Left kidney (tissue), 2 donors: ENCODE results near the gene BCAR3. TPM values are rescaled to one million over a fixed set of nuclear protein-coding genes. Genes with fewer than 3 reads are reported as not detected.
"Not testable (repeated sequence)": the region's sequence is repeated elsewhere in the genome, so short reads cannot be mapped to it uniquely, and the experiment has no call there.

Experiments used
- DNase-seq: peaks from one replicate; pipeline ENCODE4 v3.0.0-alpha.2; 2013
- polyA plus RNA-seq: library from polyadenylated mRNA; unstranded; fragments of 120-200 nt; gene quantifications from one replicate; pipeline ENCODE4 v1.2.1, GENCODE V29; 2013; ENCODE audit not compliant: insufficient read length

Gene BCAR3
- polyA plus RNA-seq, 1 donor = 26.6 TPM

DNA sequence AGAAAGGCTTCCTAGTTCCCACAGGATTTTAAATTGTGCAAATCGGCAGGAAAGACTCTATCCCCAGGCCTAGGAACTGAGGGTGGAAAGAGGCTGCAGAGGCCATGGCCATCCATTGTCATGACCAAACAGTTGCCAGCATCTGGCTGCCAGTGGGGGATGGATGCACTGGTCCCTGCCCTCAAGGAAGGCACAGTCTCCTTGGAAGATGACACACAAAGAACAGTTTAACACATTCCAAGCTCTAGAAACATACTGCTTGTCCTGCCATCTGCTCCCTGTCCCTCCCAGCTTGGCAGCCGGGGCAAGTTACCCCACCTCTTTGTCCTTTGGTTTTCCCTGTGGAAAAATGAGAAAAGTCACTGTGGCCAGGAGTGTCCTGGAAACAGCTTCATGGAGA, 83.2 kb downstream of the BCAR3 start:
- DNase-seq = no peak

DNA sequence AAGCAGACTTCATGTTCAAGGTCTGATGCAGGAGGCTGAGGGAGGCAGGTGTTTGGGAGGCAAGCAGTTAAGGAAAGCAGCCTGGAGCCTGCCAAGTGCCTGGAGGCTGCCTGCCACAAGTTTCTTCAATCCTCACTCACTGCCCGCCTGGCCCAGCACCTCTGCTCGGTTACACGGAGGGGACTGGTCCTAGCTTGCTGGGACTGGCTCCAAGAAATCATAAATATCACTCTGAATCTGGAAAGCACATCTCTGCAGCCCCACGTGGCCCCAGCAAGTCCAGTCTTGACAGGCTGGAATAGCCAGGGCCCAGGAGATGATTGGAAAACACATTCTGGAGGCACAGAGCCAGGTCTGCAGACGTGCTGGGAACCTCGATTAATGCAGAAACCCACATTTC, 83.9 kb downstream of the BCAR3 start:
- DNase-seq = no peak

DNA sequence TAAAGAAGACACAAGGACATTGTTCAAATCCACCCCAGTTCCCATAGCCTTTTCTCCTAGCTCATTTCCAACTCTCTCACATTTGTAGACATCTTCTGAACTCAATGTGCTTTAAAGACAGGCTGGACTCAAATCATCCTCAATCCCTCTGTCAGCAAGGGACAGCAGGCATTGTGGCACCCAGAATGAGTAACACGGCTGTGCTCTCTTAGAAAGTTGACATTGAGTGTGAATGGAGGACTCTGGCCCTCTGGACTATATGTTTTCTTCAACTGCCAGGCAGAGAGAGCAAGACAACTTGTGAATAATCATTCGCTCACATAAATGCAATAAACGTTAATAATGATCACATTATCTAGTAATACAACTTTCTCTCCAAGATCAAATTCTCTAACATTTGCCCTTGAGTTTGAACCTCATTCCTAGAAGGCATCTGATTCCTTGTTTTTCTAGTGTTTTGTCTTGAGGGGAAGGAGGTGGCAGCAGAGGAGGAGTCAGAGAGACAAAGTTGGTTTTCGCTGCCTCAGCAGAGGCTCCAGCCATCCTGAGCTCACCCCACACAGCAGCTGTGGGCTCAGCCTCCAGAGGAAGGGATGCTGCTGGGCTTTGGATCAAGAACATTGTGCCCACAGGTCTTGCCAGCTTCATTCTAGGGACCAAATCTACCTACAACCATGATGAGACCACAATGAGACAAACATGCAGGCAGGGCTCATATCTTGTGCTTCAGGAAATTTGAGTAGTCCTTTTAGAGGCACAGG, 85.1 kb downstream of the BCAR3 start:
- no peak for DNase-seq

DNA sequence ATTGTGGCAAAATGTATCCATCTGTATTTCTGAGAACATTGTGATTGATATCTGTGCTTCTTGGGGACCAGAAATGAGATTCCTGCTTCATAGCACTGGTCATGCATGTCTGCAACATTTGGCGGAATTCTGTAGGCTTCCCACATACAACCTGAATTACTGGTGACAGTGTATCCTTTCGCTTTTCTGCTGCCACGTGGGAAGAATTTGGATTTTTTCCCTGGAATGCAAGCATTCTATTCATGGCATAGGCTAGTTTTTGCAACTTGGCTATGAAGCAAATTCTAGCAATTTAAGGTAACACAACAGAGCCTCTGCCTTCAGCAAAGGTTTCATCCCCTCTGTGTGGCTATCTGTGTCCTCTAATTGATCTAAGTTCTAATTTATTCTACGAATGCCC, 85.9 kb downstream of the BCAR3 start:
- DNase-seq = no peak

DNA sequence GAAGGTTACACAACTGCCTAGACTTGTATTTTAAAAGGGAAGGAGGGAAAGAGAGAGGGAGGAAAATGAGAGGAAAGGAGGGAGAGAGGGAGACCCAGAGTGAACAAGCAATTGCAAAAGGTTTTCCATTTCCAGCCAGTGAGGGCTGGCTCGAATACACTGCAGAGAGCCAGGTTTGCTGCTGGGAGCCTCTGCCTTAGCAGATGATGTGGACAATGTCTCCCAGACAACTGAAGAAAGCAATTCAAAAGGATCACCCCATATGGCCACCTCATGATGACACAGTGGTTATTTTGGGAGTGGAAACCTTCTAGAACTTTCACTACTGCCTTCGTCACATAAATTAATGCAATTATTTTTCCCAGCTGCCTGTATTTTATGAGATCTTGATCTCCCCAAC, 86.4 kb downstream of the BCAR3 start:
- no peak for DNase-seq

DNA sequence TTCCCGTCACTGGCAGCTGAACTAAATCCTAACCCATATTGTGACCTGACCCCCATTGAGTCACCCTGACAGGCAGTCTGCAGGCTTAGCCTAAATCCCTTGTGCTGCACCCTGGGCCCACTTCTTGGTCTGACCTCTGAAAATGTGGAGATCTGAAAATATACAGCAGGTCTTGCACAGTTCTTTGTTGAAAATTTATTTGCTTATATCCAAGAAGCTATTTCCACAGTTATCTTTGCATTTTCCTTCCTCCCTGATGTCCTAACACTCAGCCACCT, 87.1 kb downstream of the BCAR3 start:
- no peak for DNase-seq

DNA sequence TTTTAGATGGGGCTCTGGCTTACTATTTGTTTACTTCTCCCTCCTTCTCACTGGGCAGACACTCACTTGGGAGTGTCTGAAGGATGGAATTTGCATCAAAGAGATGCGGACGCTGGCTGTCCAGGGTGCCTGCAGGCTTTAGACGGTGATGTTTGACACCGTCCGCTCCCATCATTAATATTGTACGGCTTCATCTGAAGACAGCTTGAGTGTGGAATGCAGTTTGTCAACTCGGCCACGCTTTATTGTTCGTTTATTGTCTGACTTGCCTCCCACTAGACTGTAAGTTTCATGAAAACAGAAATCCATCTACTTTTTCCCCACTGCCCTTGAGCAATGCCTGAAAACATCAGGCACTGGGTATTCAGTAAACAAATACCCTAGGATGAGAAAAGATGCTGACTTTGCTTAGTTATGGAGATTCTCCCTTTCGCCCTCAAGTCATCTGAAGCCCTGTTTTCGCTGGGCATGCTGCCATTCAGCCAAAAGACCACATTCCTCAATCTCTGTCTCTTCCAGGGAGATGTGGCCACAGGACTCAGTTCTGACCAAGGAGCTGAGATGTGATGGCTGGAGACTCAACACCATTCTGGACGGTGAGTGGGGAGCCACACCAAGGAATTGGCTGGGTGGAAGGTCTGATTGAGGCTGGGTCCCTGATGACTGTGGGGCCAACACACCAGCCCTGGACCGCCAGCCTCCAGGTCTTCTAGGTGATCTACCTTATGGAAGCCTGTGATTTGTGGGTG, 87.6 kb downstream of the BCAR3 start:
- no peak for DNase-seq

DNA sequence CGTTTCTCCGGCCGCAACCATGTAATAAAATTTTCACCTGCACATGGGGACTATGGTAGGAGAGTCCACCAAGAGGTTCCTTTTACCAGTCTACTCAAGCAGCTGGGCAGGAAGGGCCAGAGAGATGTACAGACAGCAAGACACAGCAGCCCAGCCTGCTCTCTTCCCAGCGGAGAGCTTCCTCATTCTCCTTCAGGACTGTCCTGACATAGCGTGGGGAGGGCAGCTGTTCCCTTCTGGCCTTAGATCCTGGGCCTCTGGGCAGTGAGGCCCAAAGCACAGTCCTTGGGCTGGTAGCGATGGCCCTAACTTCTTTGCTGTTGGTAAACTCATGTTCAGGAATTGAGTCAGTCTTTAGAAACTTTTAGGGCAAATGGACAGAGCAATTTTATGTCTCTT, 89.1 kb downstream of the BCAR3 start:
- no peak for DNase-seq

DNA sequence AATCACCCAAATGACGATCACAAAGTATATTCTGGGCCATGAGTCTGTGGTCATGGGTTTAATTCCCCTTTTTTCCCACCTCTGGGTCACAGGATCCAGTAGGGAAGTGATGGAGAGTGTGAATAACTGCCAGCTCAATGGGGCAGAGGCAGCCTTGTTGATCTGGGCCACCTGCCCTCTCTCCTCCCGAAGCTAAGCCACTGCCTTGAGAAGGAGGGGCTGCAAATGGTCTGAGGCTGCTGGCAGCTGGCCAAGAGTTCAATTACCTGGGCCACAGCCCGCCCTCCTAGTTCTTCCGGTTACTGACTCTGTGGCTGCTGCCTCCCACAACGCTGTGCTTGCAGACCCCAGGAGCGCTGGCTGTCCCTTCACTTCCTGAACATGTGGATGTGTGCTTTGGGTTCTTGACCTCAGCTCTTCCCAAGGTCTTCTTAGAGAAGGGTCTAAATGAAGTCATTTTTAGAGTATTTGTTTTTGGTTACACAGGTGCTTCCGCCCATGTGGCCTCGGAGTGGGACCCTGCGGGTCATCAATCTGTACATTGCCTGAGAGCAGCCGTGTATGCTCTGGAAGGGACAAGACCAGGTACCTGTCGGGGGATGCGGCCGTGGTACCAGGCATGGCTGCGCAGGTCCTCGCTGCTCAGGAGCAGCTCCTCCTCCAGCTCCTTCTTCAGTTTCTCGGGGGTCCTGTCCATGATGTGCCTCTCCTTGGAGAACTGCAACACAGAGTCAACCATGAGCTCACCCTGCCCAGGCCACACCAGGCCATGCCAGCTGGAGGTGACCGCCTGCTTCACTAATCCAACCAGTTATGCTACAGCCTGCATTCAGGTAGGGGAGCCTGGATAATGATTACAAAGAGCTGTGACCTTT, 89.7 kb downstream of the BCAR3 start:
- DNase-seq = peak; percentile 87

DNA sequence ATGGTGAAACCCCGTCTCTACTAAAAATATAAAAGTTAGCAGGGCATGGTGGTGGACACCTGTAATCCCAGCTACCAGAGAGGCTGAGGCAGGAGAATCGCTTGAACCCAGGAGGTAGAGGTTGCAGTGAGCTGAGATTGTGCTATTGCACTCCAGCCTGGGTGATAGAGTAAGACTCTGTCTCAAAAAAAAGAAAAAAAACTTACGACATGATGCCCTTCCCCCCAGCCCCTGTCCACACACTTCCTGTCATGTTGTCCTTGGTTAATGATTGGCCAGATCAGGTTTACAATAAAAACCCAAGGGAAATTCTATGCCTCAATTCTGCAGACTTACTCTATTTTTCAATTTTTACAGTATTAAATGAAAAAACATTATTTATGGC, 90.4 kb downstream of the BCAR3 start:
- DNase-seq = not testable (repeated sequence)

DNA sequence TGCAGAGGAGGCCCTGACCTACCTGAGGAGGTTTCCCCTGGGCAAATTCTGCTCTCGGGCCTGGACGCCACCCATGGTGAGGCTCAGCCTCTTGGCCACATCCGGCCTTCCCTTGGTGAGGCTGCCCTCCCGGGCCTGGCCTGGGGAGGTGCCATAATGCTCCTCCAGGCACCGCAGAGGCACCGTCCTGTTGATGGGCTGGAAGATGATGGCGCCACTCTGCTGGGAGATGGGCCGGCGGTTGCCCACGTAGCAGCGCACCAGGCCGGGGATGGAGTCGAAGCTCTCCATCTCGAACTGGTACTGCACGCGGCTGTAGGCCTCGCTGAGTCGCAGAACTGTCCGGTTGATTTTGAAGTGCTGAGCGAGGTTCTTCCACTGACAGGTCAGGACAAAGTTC, 92.7 kb downstream of the BCAR3 start:
- DNase-seq = no peak

DNA sequence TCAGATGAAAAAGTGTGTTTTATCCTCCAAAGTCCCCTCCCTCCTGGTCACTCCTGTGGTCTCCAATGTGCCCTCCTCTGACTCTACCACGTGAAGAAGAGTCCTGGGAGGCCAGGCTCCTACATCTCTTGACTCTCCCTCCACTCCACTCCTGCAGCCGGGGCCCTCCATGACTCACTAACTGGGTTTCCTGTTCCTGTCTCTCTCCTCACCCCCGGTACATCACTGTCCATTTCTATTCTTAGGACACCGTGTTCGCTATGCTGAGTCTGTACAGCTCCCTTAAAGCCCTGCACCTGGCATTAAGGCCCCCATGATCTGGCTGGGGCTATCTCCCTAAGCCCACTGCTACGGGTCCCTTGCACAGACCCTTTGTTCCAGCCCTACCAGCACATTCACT, 93.4 kb downstream of the BCAR3 start:
- no peak for DNase-seq

DNA sequence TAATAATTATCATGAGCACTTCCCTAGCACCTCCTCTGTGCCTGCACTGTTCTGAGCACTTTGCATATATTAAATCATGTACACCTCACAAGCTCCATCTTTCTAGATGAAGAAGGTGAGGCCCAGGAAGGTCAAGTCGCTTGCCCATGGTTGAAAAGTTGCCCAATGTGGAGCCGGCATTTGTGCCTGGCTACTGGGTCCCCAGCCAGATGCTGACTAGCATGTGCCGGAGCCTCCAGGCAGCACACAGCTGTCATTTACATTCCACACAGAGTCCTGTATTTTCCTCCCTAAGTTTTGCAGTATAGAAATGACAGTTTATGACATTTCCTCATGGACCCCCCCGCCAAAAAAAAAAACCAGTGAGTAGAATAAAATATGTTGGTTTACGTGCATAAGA, 94.3 kb downstream of the BCAR3 start:
- DNase-seq = no peak

DNA sequence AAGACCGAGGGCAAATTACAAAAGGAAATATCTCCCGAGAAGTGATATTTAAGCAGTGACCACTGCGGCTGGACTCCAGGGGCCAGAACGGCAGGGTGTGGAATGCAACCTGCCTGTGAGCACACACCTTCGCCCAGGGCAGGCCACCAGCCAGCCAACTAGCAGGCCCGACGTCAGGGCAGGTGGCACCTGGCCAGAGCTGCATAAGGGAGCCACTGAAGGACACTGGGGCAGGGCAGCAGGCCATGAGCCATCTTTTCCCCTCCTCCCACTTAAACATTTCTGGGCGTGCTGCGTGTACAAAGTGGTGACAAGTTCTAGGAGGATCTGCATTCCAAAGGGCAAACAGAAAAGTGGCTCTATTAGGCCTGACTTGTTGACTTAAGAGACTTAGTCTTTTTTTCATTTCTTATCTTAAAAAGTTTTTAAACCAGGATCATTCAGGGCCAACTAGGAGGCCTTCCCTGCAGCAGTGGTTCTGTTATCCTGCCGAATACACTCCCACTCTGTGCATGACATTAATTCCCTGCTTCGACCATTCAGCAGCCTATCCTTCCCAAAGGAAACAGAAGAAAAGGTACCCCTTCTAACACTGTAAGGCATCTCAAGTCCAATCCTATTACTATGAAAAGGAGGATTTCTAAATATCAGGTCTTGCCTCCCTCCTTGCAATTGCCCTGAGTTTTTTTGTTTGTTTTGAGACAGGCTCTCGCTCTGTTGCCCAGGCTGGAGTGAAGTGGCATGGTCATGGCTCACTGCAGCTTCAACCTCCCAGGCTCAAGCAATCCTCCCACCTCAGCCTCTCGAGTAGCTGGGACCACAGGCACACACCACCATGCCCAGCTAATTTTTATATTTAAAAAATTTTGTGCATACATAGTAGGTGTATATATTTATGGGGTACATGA, 96.3 kb downstream of the BCAR3 start:
- no peak for DNase-seq

DNA sequence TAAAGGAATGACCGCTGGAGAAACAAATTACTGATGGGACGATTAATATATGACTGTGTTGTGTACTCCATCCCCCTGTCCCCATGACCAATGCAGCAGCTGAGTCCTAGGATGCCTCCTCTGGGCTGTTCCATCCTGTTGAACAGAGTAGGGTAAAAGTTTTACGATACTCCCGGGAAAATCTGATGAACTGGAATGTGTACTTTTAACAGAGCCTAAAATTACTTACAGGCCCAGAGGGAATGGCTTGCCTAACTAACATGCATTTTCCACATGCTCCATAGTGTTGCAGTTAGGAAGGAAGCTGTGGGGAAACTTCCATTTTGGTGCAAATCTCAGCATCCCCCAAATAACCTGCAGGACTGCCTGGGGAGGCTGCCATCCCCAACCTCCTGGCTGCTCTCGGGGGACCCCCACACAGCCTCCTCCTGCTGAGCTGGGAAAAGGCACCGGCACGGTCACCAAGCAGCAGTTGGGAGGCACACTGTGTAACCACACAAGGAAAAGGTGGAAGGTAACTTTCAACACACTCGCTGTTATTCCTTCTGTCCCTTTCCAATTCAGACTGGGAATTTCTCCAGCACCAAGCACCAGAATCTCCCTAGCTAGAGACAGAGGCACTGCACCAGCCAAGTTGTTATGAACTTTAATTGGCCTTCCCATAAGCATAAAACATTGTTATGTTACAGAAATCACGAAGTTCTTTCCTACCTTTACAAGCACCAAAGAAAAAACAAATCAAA, 97.2 kb downstream of the BCAR3 start:
- DNase-seq = no peak

DNA sequence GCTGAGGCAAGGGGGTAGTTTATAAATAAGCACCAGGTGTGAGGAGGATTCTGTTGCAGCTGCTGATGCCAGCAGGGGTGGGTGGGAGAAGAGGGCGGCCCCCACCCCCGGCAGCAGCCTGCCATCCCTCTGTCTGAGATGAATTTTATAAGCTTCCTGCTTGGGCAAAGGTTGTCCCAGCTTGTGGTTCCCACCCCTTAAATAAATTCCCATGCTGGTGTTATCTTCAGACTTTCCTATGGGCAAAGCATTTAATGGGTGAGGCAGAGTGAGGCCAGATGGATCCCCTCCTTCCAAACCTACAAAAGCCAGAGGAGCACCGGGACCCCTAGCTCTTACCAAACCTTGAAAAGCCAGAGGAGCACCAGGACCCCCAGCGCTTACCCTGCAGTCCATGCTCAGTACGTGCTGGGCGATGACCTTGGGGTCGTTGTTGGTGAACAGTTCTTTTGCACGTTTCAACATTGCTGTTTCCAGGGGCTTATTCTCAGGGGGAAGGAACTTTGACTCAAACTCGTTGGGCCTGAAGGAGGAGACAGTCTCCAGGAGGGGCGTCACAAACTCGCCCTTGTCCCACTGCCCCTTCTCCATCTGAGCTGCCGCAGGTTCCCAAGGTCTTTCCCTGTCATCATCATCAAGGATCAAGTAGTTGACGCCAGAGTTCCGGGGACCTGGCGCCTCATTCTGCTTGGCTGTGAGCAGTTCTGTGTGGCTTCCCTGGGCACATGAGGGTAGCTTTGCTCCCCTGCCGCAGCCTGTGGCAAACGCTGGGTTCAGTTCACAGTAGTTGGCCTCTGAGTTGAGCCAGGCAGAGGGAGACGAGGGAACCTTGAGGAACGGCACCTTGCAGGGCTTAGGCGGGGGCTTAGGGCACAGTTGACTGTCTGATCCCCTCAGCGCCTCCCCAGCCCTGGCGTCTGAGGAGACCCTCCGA, 99.5 kb downstream of the BCAR3 start:
- no peak for DNase-seq

DNA sequence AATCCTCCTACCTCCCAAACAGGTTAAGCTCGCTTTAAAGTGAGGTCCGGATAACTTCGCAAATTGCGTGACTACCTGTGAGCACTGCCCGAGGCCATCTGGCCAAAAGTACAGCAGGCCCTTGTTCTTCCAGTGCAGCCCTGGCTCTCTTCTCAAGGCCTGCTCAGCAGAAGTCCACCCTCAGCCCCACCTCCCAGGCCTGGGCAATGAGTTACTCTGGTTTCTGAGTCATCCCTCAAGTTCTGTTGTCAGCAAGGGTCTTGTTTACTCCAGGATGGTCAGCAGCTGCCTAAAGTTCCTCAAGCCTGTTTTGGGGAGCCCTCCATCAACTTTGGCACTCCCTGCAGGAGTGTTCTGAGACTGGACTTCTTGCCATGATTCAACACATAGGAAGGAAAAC, 101.7 kb downstream of the BCAR3 start:
- no peak for DNase-seq

DNA sequence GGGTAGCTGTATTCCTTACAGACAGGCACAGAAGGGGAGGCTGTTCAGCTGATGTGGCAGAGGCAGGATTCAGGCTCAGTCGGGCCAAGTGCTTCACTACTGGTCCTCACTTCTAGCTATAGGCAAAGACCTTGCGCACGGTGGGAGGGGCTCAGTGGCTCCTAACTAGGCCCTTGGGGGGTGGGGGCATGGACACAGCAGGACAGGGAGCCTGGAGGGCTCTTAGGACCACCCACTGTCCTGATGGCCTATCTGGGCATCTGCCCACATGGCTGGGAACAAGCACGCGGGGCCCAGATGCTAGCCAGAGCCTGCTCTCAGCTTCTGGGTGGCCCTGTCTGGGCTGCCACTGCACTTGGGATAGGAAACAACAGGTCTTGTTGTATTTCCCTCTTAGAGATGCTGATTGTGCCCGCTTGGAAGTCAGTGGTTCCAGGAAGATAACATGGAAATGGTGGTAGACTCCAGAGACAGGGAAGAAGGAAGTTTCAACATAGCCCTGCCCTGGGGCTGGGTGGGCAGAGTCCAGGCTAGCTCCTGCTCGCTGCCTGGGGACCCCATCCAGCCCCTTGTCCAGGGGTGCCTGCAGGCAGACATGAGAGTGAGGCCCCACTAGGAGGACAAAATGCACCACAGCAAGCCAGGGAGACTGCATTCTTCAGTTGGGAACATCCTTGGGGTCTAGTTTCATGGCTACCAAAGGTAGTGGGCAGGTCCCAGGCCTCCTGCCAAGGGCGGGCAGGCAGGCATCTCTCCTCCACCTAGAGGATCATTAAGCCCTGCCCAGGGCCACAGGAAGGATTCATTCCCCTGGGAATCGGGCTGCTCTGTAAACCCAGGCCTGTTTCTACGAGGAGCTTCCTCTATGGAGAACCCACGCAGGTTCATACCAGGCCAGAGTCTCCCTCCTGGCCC, 102.5 kb downstream of the BCAR3 start:
- no peak for DNase-seq

DNA sequence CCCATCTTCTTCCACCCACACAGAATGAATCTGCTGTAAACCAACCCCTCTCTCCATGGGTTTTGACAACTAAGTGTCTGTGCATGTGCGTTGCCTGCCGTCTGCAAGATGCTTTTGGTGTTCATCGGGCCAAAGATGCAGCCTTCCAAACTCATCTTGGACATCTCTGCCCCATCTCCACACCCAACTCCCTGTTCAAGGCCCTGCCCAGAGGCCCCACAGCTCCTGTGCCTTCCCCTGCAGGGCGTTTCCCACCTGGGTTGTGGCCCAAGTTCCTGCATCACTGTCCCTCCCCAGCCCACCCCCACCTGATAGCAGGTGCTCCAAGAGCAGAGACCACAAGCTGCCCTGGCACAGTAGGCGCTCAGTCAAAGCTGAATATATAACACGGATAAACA, 103.2 kb downstream of the BCAR3 start:
- DNase-seq = no peak
